Activated naive CD4-positive, alpha-beta T cell treated with anti-CD3 and anti-CD28 coated beads, Interleukin-2, amount 50 U/mL, for 16 hours (primary cell): ENCODE data around the gene AXL.
"Not testable (repeated sequence)": the region's sequence is repeated elsewhere in the genome, so short reads cannot be mapped to it uniquely, and the experiment has no call there.

Experiments
- DNase-seq: peaks from one replicate; pipeline ENCODE4 v3.0.0-alpha.2; 2020

The AXL gene

DNA sequence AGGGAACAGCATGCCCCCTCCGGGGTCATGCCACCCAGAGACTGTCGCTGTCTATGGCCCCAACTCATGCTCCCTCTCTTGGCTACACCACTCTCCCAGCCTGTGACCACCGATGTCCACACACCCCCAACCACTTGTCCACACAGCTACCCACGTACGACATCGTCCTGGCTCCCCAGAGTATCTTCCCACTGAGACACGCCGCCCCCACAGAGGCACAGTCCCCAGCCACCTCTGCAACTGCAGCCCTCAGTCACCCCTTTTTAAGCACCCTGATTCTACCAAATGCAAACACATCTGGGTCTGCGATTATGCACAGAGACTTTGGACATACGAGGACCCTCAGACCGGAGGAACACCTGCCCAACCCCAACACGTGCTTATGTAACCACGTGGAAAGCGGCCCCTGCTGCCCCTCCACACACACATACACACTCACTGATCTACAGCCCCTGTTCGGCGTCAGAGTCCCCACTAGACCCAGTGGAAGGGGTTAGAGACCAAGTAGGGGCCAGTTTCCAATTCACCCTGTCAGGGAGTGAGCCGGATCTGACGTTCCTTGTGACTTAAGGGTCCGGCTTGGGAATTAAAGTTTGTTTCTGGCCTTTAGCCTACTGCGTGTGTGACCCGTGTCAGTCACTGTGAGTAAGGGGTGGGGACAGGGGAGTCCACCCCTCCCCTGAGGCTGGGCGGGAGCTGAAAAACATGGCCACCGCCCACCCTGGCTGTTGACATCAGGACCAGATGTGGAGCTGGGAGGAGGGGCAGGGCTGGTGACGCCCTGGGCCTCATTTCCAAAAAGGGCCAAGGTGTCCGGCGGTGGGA, 11.9 kb upstream of the AXL start:
- DNase-seq, result no peak

DNA sequence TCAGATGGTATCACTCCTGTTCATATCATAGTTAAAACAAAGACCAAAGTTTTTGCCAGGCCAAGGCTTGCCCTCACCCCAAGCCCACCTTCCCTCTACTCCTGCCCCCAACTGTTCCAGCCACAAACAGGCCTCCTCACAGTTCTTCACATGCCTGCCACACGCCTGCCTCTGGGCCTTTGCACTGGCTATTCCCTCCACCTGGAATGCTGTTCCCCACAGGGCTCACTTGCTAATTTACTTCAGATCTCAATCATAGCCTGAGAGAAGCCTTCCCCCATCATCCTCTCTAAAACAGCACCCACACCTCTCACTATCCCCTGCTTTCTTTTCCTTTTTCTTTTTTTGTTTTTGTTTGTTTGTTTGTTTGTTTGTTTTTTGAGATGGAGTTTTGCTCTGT, 4.9 kb upstream of the AXL start:
- no peak for DNase-seq

DNA sequence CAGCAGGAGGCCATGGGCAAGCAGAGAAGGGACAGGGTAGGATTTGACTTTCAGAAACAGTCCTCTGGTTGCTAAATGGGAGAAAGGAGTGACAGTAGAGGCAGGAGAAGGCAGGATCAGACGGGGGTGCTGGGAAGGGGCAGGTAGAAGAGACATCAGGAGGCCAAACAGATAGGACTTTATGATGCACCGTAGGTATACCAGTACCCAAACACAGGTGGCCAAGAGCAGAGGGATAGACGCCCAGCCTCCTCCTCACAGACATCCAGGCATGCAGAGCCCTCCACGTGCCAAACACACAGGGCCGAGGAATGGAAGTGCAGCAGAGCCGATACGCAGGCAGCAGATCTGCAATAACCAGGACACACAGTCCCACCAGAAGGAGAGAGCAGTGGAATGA, 1.3 kb upstream of the AXL start:
- no peak for DNase-seq

DNA sequence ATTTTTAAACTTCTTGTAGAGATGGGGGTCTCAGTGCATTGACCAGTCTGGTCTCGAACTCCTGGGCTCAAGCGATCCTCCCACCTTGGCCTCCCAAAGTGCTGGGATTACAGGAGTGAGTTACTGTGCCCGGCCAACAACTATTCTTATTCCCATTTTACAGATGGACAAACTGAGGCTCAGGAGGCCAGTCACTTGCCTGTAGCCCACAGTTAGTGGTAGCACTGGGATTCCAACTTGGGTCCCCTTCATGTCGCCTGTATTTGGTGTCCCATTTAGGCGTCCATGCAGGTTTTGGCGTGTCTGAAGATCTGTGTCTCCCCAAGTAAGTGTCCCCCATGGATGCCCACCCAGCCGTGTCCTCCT, 791 bp upstream of the AXL start:
- no peak for DNase-seq

DNA sequence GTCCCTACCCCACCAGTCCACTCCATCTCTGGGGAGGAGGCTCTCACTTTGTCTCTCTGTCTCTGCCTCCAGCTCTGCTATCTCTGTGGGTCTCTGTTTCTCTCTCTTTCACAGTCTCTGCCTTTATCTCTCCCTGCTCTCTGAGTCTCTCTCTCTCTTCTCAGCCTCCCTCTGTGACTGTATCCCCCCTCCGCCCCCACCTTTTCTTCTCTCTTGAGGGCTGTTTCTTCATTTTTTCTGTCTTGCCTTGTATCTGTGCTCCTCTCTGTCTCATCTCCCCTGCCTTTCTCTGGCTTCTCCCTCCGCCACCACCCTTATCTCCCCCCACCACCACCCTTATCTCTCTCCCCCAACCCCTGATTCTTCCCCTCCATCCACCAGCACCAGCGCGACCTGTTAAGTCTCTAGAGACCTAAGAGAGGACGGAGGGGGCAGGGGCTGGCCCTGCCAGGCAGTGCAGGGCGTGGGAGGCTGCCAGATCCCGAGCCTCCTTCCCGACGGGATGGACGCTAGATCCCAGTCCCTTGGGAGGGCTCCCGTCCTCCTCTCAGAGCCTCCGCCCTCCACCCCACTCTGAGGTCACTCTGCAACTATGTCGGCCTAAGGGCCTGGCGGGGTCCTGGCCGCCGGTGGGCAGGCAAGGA, 1.0 kb downstream of the AXL start:
- no peak for DNase-seq

DNA sequence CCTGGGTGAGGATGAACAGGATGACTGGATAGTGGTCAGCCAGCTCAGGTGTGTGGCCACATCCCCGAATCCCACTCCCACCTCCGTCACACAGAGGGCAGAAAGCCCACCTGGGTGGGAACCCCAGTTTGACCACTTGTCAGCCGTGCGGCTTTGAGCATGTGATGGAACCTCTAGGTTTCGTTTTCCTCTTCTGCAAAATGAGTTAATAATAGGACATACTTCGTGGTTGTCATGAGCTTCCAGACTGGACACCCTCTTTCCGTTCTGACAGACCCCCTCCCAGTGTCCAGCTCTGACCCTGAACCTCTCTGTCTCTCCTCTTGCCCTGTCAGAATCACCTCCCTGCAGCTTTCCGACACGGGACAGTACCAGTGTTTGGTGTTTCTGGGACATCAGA, 1.8 kb downstream of the AXL start:
- no peak for DNase-seq

DNA sequence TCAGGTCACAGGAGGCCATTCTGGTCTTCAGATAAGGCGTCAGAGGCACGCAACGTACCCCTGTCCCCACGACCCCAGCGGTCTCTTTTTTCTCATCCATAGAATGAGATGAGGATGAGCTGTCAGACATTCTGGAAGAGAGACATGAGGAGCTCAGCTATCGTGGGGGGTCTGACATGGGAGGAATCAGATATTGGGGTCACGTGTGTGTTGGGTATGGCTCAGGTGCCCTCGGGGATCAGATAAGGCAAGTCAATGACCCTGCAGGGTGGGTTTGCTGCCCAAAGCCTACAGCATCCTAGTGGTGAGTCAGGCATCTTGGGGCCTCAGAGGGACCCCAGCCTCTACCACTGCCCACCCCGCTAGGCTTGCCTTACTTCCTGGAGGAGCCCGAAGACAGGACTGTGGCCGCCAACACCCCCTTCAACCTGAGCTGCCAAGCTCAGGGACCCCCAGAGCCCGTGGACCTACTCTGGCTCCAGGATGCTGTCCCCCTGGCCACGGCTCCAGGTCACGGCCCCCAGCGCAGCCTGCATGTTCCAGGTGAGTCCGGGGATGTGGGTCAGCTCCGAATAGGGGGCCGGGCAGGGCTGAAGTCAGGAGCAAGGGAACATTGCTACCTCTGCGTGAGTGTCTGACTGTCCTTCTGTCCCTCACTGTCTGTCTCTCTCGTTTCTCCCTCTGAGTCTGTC, 2.6 kb downstream of the AXL start:
- DNase-seq, result no peak

DNA sequence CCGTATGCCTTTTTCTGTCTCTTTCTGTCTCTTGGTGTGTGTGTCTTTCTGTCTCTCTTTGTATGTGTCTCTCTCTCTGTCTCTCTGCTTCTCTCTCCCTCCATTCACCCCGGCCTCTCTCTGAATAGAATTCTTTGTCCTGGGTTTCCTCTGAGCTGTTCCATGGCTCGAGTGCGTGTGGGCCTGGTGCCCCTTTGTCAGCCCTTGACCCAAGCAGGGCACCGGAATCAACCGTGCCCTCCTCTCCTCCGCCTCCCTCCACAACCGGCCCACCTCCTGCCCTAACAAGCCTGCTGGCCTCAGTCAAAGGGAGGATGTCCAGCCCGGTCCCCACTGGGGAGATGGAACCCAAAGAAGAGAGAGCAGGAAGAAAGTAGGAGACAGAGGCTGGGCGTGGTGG, 3.2 kb downstream of the AXL start:
- no peak for DNase-seq

DNA sequence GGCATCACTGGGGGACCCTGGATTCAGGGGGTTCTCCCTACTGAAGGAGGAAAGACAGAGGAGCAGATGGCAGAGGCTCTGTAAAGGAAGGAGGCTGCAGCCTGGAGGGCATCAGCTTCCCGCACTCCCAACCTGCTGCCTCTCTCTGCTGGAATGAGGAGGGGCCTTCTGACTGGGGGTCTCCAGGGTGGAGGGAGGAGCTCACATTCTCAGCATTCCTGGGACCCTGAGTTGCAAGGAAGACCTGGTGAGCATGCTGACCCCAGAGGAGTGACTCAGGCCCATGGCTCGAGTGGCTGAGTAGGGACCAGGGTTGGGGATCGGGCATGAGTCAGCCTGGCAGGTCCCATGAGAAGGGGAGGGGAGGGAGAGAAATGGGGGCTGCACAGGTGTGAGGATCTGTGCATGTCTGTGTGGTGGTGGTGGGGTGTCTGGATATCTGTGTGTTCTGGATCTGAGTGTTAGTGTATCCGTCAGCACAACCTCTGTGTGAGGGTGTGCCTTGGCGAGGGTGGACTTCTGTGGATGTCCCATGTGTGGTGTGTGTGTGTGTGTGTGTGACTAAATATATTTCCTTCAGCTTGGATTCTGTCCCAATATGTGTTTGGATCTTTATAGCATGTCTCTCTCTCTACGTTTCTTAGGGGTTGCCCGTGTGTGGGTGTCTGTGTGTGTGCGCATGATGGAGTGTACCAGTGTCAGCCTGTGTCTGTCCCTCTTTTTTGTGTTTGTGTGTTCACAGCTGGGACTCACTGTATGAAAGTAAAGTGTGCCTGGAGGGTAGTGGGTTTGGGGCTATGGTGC, 4.6 kb downstream of the AXL start:
- DNase-seq, result no peak

DNA sequence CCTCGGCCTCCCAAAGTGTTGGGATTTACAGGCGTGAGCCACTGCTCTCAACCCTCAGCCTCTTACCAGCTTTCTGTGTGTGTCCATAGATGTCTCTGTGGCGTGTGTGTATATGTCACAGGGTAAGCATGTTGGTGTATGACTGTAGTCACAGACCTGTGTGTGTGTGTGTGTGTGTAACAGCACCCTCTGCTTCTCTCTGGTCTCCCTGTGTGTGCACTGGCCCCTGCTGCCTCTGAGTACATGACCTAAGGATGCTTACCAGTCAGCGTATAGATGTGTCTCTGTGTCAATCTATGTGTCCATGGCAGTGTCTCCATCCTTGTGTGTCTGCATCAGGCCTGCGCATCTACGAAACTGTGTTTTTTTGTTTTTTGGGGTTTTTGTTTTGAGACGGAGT, 5.6 kb downstream of the AXL start:
- DNase-seq, result no peak

DNA sequence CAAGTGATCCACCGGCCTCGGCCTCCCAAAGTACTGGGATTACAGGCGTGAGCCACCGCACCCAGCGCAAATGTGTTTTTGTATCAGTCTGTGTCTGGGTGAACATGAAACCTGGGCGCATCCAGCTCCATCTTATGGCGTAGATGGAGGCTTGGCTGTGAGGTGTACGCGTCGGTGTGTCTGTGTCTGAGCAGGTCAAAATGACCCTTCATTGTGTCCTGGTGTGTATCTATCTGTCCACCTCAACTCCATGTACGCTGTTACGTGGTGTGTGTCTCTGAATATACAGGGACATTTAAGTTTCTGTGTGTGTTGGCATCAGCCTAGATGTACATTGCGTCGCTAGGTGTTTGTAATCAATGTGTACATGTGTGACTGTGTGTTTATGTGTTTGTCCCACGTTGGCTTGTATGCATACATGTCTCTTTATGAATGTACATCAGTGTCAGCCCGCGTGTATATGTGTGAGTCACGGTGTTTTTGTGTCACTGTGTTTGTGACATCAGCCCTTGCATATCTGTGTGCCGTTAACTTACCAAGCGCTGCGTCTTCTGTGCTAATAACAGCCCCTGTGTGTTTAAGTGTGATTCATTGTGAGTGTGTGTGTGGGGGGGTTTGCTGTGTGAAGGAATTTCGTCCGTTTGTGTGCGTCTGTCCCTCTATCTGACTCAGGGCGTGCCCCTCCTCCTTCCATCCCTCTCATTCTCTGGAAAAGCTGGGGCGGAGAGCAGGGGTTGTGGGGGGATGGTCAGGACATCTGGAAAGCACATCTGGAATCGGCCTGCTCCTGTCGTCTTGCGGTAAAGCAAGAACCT, 6.4 kb downstream of the AXL start:
- peak; percentile 56 for DNase-seq

DNA sequence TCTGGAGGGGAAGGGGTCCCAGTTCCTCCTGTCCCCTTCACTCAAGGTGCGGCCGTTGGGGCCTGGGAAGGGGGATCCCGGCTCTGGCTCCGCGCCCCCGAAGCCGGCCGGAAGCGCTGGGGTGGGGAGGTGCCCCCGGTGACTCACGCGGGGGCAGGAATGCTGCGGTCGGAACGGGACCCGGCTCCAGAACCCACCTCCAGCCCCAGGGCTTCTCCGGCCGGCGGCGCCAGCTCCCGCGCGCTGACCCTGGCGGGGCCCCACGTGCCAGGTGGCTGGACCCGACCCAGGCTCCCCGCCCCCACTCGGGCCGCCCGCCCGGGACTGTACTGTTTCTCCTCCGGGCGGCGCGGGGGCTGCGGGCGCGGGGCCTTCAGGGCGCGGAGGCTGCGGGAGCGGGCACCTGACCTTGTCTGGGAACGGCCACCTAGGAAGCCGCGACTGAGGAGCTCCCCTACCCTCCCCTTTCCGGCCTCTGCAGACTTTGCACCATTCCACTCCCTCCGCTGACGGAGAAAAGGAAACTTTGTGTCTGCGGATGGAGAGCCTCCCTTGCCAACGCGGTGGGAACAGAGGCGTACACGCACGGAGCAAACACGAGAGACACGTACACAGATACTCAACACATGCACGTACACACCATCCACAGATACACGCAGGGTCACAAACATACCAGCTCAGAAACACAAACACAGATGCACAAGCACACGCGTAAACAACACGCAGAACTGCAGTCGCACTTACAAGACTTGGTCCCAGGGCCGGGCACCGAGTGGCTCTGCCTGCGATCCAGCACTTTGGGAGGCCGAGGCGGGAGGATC, 7.2 kb downstream of the AXL start:
- DNase-seq, result peak; percentile 29

DNA sequence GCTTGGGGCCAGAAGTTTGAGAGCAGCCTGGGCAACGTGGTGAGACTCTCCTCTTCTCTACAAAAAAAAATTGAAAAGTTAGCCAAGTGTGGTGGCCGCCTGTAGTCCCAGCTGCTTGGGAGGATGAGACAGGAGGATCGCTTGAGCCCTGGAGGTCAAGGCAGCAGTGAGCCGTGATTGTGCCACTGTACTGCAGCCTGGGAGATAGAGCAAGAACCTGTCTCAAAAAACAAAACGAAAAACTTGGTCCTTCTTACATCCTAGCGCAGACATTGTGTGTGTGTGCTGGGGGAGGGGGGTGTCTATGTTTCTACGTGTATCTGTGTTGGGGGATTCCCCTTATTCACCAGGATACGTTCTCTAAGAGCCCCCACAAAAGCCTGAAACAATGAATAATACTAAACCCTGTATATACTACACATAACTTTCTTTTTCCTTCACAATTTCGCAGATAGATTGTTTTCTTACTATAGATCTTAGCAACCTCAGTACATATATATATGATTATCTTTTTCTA, 7.9 kb downstream of the AXL start:
- DNase-seq, result no peak

DNA sequence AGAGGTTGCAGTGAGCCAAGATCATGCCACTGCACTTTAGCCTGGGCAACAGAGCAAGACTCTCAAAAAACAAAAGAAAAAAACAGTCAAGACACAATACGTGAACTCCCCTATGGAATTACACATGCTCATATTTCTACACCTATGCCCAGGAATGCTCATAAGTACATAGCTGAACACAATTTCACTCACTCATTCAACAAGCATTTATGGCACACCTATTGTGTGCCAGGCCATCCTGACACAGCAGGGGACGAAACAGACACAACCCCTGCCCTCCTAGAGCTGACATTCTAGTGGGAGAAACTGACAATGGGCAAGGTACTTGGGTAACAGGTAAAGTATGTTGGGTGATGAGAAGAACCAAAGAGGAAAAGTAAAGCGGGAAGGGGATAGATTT, 9.5 kb downstream of the AXL start:
- DNase-seq, result no peak

DNA sequence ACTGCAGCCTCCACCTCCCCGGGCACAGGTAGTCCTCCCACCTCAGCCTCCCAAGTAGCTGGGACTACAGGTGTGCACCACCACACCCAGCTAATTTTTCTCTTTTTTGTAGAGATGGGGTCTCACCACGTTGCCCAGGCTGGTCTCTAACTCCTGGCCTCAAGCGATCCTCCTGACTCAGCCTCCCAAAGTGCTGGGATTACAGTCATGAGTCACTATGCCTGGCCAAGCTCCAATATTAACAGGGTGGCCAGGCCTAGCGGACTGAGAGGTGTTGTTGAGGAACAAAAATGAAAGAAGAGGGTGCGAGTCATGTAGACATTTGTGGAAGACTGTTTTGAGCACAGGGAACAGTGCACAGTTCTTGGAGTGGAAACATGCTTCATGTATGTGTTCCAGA, 10.3 kb downstream of the AXL start:
- not testable (repeated sequence) for DNase-seq

DNA sequence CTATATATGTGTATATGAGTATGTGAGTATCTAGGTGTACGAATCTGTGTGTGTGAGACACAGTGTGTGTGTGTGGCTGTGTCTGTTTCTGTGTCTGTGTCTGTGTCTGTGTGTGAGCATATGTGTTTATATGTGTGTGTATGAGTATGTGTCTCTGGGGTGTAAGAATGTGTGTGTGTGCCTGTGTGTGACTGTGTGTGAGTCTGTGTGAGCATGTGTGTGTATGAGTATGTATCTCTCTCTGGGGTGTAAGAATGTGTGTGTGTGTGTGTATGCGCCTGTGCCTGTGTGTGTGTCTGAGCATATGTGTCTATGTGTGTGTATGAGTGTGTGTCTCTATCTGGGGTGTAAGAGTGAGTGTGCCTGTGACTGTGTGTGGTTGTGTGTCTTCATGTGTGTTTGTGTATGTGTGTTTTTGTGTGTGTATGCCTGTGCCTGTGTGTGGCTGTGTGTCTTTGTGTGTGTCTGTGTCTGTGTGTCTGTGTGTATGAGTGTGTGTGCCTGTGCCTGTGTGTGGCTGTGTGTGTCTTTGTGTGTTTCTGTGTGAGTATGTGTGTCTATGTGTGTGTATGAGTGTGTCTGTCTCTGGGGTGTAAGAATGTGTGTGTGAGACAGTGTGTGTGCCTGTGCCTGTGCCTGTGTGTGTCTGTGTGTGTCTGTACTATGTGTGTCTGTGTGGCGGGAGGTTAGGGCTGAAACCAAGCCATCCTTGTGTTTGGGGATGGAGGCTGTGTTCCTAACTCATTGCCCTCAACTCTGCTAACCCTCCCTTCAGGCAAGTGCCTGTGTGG, 11.2 kb downstream of the AXL start:
- no peak for DNase-seq

DNA sequence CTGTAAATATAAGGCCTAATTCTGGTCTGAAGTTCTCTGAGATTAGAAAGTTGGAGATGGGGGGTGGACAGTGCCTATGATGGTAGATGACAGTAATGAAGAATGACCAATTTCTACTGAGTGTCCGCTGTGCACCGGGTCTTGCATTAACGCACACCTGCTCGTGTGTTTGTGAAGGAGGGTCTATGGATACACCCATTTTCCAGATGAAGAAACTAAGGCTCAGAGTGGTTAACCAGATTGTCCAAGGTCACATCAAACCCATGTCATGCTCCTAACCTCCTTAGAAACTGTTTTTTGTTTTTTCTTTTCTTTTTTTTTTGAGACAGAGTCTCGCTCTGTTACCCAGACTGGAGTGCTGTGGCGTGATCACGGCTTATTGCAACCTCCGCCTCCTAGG, 13.7 kb downstream of the AXL start:
- no peak for DNase-seq

DNA sequence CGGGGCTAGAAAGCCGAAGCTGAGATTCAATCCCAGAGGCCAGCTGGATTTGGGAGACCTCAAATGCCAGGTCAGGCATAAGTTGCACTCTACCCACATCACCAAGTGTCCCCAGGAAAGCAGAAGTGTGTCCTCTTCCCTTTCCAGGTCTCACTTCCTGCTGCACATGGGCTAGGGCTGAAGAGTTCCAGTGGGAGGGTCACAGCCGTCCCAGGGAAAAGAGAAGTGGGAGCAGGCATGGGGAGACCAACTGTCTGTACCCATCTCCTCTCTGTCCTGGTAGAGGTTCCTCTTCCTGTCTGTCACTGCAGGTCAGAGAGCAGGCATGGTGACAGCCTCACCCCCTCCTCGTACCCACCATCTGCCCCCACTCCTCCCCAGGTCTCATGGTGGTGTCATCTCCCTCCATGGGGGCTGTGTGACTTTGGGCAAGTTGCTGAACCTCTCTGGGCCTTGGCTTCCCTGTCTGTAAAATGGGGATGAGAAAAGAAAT, 14.8 kb downstream of the AXL start:
- DNase-seq, result no peak

DNA sequence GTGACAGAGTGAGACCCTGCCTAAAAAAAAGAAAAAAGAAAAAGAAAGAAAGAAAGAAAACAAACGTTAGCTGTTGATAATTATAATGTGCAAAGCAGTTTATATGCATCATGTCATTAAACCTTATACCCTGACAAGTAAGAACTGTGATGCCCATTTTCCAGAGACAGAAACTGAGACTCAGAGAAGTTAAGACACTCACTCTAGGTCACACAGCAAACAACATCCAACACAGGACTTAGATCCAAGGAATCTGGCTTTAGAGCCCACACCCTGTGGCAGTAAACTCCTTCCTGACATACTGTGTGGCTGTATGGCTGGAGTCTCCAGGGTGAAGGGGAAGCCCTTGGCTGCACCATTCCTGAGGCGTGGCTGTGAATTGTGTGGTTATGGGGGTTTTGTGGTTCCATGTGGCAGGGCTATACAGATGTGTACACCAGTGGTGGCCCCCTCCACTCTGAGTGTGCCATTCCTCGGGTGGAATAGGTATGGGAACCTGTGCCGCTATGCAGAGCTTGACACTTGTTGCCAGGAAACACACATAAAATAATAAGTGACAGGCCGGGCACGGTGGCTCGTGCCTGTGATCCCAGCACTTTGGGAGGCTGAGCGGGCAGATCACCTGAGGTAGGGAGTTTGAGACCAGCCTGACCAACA, 15.6 kb downstream of the AXL start:
- DNase-seq, result no peak

DNA sequence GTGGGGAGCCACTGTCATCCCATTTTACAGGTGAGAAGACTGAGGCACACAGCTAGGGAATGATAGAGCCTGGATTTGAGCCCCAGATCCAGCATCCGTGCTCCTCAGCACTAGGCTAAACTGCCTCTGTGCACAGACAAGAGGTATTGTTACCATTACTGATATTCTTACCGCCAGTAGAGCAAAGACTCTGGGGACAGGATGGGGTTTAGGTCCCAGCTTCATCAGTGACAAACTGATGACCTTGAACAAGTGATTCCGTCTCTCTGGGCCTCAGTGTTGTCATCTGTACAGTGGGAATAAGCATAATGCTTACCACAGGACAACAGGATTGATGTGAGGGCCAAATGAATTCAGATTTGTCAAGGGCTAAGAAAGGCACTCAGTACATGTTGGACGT, 16.5 kb downstream of the AXL start:
- DNase-seq, result no peak
